CD14-positive monocyte (primary cell): ENCODE results near the gene HNRNPF. TPM values are rescaled to one million over a fixed set of nuclear protein-coding genes. Genes with fewer than 3 reads are reported as not detected.
A peak's percentile ranks its signal among the peaks of the same experiment; 100 is the strongest.

Experiments
- DNase-seq, 3 donors: peaks; one replicate each; pipeline ENCODE4 v3.0.0-alpha.2; 2011 to 2022
- H2AFZ ChIP-seq: 2 replicates; pipeline ENCODE4 v1.6.0; 2012; ENCODE audit warnings: mild to moderate bottlenecking, low read depth, low read length, inconsistent platforms; ENCODE audit not compliant: insufficient read depth, poor library complexity, severe bottlenecking
- H3K27ac ChIP-seq, 2 donors: 1 replicate in 1 of 2; 2 replicates in 1 of 2; pipeline ENCODE4 v1.5.1; 2012 to 2013; ENCODE audit warnings: low read length in 2 of 2, control low read depth in 1 of 2, inconsistent platforms in 1 of 2, low read depth in 1 of 2, mild to moderate bottlenecking in 1 of 2
- H3K27me3 ChIP-seq, 2 donors: one replicate each; pipeline versions ENCODE4 v1.6.0 to v1.6.1; 2011 to 2013; ENCODE audit warnings: low read length in 2 of 2; ENCODE audit not compliant: control insufficient read depth in 2 of 2, insufficient read depth in 2 of 2
- H3K36me3 ChIP-seq, 2 donors: replicated peaks in 1 of 2; 1 replicate in 1 of 2; 2 replicates in 1 of 2; pipeline versions ENCODE4 v1.5.1 to v1.6.1; 2012 to 2013; ENCODE audit warnings: low read length in 2 of 2, control low read depth in 1 of 2, inconsistent platforms in 1 of 2, mild to moderate bottlenecking in 1 of 2; ENCODE audit not compliant: insufficient read depth in 2 of 2, control insufficient read depth in 1 of 2
- H3K4me1 ChIP-seq, 2 donors: 1 replicate in 1 of 2; 2 replicates in 1 of 2; pipeline versions ENCODE4 v1.5.1 to v1.6.1; 2012 to 2013; ENCODE audit warnings: low read length in 2 of 2, control low read depth in 1 of 2, inconsistent platforms in 1 of 2, mild to moderate bottlenecking in 1 of 2, moderate library complexity in 1 of 2; ENCODE audit not compliant: insufficient read depth in 2 of 2, control insufficient read depth in 1 of 2
- H3K4me2 ChIP-seq: replicated peaks from 2 replicates; pipeline ENCODE3; 2012; ENCODE audit warnings: low read length, moderate library complexity, mild to moderate bottlenecking; ENCODE audit not compliant: poor library complexity, severe bottlenecking; ENCODE audit errors: extremely low read depth
- H3K4me3 ChIP-seq, 3 experiments: fragments of 200-600 bp in 1 of 3; sonication (generic) in 1 of 3; replicated peaks in 1 of 3; 1 replicate in 2 of 3; 2 replicates in 1 of 3; pipeline ENCODE4 v1.5.1; 2011 to 2013; ENCODE audit warnings: low read length in 3 of 3, mild to moderate bottlenecking in 3 of 3, control low read depth in 2 of 3, low read depth in 2 of 3, inconsistent platforms in 1 of 3, moderate library complexity in 1 of 3
- H3K79me2 ChIP-seq: 2 replicates; pipeline ENCODE4 v1.6.0; 2012; ENCODE audit warnings: mild to moderate bottlenecking, control low read depth, inconsistent platforms, low read length, moderate library complexity; ENCODE audit not compliant: insufficient read depth
- H3K9ac ChIP-seq: 2 replicates; pipeline ENCODE4 v1.6.0; 2017; ENCODE audit warnings: low read length, mild to moderate bottlenecking; ENCODE audit not compliant: insufficient read depth, poor library complexity, severe bottlenecking
- H3K9me3 ChIP-seq, 2 donors: replicated peaks in 1 of 2; 1 replicate in 1 of 2; 2 replicates in 1 of 2; pipeline versions ENCODE4 v1.5.1 to v1.6.1; 2012 to 2013; ENCODE audit warnings: low read length in 2 of 2, control low read depth in 1 of 2; ENCODE audit not compliant: control insufficient read depth in 1 of 2, insufficient read depth in 1 of 2
- H4K20me1 ChIP-seq: 2 replicates; pipeline ENCODE4 v1.6.0; 2012; ENCODE audit warnings: mild to moderate bottlenecking, low read length, control low read depth, moderate library complexity; ENCODE audit not compliant: insufficient read depth
- H3K27ac Mint-ChIP-seq, 7 donors: one replicate each; pipeline ENCODE4 v1.8.0; 2020; ENCODE audit warnings: mild to moderate bottlenecking in 7 of 7, mixed read lengths in 7 of 7, moderate library complexity in 6 of 7, inconsistent platforms in 2 of 7
- H3K27me3 Mint-ChIP-seq, 3 donors: one replicate each; pipeline ENCODE4 v1.8.0; 2021 to 2022; ENCODE audit warnings: low read depth in 3 of 3, mild to moderate bottlenecking in 3 of 3, mixed read lengths in 3 of 3, moderate library complexity in 3 of 3, inconsistent platforms in 1 of 3
- H3K36me3 Mint-ChIP-seq, 2 donors: one replicate each; pipeline ENCODE4 v1.8.0; 2020; ENCODE audit warnings: mixed read lengths in 2 of 2, inconsistent platforms in 1 of 2, mild to moderate bottlenecking in 1 of 2
- H3K4me1 Mint-ChIP-seq: one replicate; pipeline ENCODE4 v1.8.0; 2020; ENCODE audit warnings: mild to moderate bottlenecking, mixed read lengths
- H3K4me3 Mint-ChIP-seq, 2 donors: one replicate each; pipeline ENCODE4 v1.8.0; 2020; ENCODE audit warnings: mild to moderate bottlenecking in 2 of 2, mixed read lengths in 2 of 2, moderate library complexity in 1 of 2
- H3K9me3 Mint-ChIP-seq, 7 donors: one replicate each; pipeline ENCODE4 v1.8.0; 2020 to 2022; ENCODE audit warnings: mixed read lengths in 7 of 7, mild to moderate bottlenecking in 6 of 7, moderate library complexity in 6 of 7, inconsistent platforms in 2 of 7
- CTCF ChIP-seq: fragments of 200-600 bp; IDR thresholded peaks from one replicate; pipeline ENCODE4 v1.8.0; 2022; ENCODE audit warnings: antibody characterized with exemption, mild to moderate bottlenecking
- WGBS: methylation state at CpG from one replicate; pipeline ENCODE4 v1.1.5; 2013; ENCODE audit warnings: missing lambda C conversion rate; ENCODE audit not compliant: insufficient coverage; 5-methylcytosine and 5-hydroxymethylcytosine counted together
- intact Hi-C, 2 donors: fragments of 100-400 bp; cut with micrococcal nuclease; formaldehyde crosslinking; loops; one replicate each; pipeline versions ENCODE4 v1.15.0 to v1.15.1; 2023
- polyA plus RNA-seq, 3 donors: library from polyadenylated mRNA; depleted of rRNA in 1 of 3; unstranded in 2 of 3; stranded (reverse) in 1 of 3; fragments of 300-500 nt in 2 of 3; fragments of >200 nt in 1 of 3; fragmentation: Illumina TruSeq in 2 of 3; gene quantifications; 1 replicate in 2 of 3; 2 replicates in 1 of 3; pipeline ENCODE4 v1.2.3, GENCODE V29; 2012 to 2021

Gene HNRNPF
- polyA plus RNA-seq, 3 donors = 115 to 189 (median 188) TPM

- Histone ChIP-seq H3K27ac (peak overlapping the region in 1 of 2 donors; percentile 54), H4K20me1 (peaks cover 100% of the 10 kb centered on the region), H3K27me3 (no peaks in the 10 kb centered on the region), H3K9me3 (no peaks in the 10 kb centered on the region), H3K4me1 (peaks cover 13 to 15% of the 10 kb centered on the region in 2 donors), H2AFZ (no peak overlapping the region), H3K4me2 (no peak overlapping the region), H3K4me3 (no peak overlapping the region), H3K9ac (no peak overlapping the region), H3K36me3 (peaks cover 87 to 100% of the 10 kb centered on the region in 2 donors), H3K79me2 (peaks cover 81% of the 10 kb centered on the region)
- 75% methylated on average over 1 of the region's 3 CpGs for WGBS
- Mint-ChIP-seq H3K27me3 (peaks cover 0 to 3% (median 0%) of the 10 kb centered on the region in 3 donors), H3K4me1 (peaks cover 16% of the 10 kb centered on the region), H3K27ac (peak overlapping the region in 5 of 7 donors; percentile 31 to 96 (median 55)), H3K36me3 (peaks cover 88 to 91% of the 10 kb centered on the region in 2 donors), H3K9me3 (peaks cover 0 to 2% (median 0%) of the 10 kb centered on the region in 7 donors), H3K4me3 (no peak overlapping the region)
- intact Hi-C loops = no loop called here
- DNase-seq = no peak
- TF ChIP-seq CTCF = no peak
Observed at GRCh38 chr10:43389867-43390266, 19.1 kb downstream of the HNRNPF start.

GRCh38 chr10:43387678-43388032 is 21.3 kb downstream of the HNRNPF start:
- Mint-ChIP-seq H3K9me3 (peaks cover 0 to 2% (median 0%) of the 10 kb centered on the region in 7 donors), H3K4me3 (no peak overlapping the region), H3K27me3 (peaks cover 0 to 3% (median 0%) of the 10 kb centered on the region in 3 donors), H3K4me1 (peaks cover 2% of the 10 kb centered on the region), H3K27ac (peak overlapping the region in 2 of 7 donors; percentile 2 to 81), H3K36me3 (peaks cover 70 to 71% of the 10 kb centered on the region in 2 donors)
- no peaks in the 10 kb centered on the region for H3K4me1 ChIP-seq
- H3K4me2 ChIP-seq = no peak overlapping the region
- no peak for DNase-seq
- H3K4me3 ChIP-seq = no peak overlapping the region
- H4K20me1 ChIP-seq = peaks cover 88% of the 10 kb centered on the region
- intact Hi-C loops = no loop called here
- no peak for TF ChIP-seq CTCF
- H3K36me3 ChIP-seq = peaks cover 69 to 81% of the 10 kb centered on the region in 2 donors
- no peaks in the 10 kb centered on the region for H3K27me3 ChIP-seq
- 69% methylated on average over 2 of the region's 5 CpGs for WGBS
- peaks cover 59% of the 10 kb centered on the region for H3K79me2 ChIP-seq
- H3K27ac ChIP-seq = peak overlapping the region in 1 of 2 donors; percentile 30
- no peaks in the 10 kb centered on the region for H3K9me3 ChIP-seq
- H3K9ac ChIP-seq = no peak overlapping the region
- no peak overlapping the region for H2AFZ ChIP-seq
